Suppressor macrophage (primary cell): ENCODE measurements around the gene ZER1.

Source experiments
- DNase-seq, 4 experiments: peaks; one replicate each; pipeline ENCODE4 v3.0.0-alpha.2; 2020 to 2022

The ZER1 gene

DNA sequence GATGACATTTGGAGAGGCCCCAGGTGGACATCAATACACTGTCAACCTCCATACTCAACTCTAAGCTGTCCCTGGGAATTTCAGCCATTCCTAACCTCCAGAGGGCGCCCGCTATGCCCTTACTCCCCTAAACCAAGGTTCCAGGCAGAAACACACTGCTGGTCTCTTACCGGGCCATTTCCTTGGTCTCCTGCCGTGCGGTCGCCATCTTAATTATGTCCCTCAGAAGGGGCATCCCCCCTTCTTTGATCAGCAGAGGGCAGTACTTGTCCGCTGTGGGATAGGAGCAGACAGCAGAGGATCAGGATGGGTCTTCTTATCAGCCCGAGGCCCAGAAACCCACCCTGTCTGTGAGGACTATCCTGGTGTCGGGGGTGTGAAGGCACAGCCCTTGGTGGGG lies 38.5 kb downstream of the ZER1 start:
- DNase-seq = peak; percentile 76 to 81 (median 78)

DNA sequence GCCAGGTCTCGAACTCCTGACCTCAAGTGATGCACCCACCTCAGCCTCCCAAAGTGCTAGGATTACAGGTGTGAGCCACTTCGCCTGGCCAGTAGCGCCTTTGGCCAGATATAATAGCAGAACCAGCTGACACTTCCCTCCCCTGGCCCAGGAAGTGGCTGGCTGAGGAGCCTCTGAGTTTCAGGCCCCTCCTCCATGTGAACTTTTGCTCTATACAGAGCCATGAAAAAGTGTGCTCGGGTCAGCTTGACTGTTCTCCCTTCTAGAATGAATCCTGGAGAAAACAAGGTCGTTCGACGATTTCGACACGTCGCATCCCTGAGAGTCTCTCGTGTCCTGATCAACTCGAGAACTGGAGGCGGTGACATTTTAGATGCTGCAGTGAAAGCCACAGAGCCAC lies 39.2 kb downstream of the ZER1 start:
- DNase-seq = no peak

DNA sequence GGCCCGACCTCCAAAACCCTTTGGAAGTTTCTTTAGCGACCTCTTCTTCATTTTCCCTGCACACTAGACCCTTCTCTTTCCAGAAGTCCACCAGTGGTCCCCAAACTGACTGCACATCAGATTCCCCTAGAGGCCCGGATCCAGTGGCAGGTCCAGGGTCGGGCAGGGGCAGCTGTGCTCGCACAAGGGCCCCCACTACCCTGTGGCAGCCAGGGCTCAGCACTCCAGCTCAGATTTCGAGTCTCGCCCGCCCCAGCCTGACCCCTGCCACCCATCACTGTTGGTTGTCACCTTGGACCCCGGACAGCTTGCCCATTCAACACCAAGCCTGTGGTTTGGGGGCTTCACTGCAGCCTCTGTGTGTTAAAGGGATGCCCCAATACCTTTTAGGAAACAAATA lies 40.0 kb downstream of the ZER1 start:
- DNase-seq = no peak

DNA sequence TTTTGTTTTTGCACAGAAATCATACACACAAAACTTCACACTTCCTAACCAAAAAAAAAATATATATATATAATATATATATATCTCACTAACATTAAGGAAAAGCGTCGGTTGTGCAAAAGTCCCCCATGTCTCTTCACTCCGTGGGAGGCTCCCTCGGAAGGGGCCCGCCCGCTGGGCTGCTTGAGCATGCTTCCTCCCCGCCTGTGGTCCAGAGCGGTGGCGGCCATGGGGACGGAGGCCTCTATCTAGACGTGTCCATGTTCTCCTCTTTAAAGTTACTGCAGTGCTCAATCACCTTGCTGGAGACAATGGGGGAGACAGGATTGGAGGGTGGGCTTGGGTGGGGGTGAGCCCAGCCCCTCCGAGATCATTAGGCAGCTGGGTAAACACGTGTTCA lies 40.6 kb downstream of the ZER1 start:
- no peak for DNase-seq

DNA sequence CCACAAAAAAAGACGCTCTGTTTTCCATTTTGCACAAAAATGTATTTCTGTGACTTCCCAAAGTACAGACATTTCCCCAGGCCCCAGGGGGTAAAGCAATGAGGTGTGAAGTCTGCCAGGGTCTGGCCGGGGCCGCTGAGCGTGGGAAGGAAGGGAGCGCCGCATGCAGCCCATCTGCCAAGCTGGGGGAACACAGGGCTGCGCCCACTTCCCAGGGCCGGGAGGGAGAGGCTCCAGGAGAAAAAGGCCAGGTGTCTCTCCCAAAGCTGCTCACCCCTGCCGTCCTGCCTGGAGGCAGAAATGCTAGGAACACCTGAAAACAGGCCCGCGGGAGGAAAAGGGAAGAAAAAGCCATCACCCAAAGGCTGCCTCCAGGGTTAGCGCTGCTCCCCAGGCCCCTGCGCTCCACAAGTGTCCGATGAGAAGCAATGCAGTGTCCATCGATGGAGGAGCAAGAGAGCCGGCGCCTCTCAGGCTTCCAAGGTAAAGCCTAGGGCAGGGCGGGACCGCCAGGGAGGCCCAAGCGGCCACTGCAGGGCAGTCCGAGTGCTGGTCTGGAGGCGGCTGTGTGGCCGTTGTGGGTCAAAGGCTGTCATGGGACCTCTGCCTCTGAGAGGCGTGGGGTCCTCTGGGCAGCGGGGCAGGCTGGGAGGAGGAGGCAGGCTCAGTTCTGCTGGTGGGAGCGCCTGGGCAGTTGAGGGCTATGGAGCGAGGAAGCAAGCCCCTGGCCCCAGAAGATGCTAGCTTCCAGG lies 41.8 kb downstream of the ZER1 start:
- no peak for DNase-seq

DNA sequence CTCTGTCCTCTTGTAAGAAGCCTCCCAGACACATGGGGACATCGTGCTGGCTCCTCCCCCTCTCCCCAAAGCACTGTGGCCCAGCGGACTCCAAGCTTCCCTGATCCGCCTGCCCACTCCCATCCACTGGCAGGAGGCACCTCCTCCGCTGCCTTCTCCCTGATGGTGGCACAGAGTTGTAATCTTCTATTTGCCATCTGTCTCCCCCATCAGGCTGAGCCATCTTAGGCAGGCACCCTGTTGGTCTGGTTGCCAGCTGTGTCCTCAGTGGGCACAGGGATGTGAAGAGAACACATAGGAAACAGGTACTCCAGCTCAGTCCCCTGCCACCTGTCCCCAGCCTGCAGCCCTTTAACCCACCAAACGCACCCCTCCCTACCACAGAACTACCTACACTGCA lies 42.4 kb downstream of the ZER1 start:
- no peak for DNase-seq

DNA sequence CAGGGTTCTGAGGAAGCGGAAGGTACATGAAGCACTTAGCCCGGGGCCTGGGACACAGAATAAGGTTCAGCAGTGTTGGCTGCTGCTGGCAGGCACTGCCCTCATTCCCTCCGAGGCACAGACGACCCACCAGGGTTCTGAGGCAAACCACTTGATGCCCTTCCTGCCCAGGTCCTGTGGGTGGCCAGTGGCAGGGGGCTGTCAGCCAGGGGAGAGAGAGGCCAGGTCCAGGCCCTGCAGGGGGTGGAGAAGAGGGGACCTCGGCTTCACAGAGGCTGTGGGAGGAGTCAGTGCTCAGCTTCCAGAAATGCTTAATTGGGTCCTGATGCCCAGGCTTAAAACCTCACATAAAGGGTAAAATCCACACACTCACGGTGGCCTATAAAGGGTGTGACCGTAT lies 43.4 kb downstream of the ZER1 start:
- no peak for DNase-seq

DNA sequence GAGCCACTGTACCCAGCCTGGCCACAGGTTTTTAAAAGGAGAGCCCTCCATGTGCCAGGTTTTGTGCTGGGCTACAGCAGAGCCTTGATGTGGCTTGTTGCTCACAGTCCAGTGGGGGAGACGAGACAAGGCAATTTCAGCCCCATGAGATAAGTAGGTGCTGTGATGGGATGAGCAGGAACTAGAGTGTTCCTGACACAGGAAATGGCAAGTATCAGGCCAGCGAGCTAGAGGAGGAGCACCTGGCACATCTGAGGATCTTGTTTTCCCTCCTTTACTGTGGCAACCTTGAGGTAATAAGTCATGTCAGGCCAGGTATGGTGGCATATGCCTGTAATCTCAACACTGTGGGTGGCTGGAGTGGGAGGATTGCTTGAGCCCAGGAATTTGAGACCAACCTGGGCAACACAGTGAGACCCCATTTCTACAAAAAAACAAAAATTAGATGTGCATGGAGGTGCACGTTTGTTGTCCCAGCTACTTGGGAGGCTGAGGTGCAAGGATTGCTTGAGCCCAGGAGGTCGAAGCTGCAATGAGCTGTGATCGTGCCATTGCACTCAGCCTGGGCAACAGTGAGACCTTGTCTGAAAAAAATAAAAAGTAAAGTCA lies 44.0 kb downstream of the ZER1 start:
- no peak for DNase-seq

DNA sequence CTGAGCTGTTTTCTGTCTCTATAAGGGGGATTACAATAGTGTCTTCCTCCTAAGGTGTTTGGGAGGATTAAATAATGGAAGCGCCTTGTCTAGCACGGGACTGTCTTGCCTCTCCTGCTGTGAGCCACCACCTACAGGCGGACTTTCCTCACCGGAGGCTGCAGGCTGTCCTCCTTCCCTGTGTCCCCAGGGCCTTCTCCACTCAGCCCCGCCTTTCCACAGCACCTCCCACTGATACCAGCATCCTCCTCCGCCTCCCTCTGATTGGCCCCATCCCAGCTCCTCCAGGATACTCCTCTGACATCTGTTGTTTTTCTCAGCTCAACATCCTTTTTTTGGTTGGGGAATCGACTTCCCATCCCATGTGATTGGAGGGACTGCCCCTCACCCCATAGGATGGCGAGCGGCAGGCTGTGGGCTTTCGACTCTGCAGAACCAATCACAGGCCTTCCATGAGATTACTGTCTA lies 46.9 kb downstream of the ZER1 start:
- peak; percentile 72 to 85 (median 82) for DNase-seq

DNA sequence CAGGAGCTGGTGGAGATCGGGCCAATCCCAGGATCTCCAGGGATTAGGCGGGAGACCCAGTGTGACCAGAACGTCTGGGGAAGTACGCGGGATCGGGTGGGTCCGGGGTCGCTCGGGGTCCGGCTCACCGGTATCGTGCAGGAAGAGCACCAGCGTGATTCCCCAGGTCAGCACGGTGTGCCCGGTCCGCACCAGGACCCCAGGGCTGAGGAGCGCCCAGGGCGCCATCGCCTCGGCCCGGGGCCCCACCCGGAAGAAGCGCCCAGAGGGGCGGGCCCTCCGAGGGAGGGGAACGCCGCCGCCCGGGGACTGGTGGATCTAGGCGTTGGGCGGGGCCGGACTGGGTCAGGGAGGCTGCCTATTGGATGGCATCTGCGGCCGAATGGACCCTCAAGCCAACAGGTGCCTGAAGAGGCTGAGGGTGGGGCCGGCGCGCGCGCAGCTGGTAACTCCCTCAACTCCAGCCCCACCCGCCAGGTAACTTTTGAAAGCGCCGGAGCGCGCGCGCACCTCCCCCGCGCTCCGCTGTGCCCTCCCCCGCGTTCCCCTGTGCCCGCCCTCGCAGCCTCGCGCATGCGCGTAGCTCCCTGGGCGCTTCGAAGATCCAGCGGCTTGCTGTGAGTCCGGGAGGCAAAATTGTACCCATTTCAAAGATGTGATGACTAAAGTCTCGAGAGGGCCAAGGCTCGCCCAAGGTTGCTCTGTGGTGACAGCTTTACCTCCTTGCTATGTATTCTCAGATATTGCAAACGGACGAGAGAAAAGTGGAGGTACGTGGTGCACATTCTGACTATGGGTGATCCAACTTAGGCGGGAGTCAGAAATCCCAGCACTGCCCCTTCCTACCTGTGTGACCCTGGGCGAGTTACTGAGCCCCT lies 47.6 kb downstream of the ZER1 start, which contains the start of gene ZDHHC12:
ZDHHC12 (minus strand) TSS at position 262 of the 878 bp plus-strand sequence; CDS start at position 228, 34 bp downstream.
- peak; percentile 98 to 99 (median 99) for DNase-seq

DNA sequence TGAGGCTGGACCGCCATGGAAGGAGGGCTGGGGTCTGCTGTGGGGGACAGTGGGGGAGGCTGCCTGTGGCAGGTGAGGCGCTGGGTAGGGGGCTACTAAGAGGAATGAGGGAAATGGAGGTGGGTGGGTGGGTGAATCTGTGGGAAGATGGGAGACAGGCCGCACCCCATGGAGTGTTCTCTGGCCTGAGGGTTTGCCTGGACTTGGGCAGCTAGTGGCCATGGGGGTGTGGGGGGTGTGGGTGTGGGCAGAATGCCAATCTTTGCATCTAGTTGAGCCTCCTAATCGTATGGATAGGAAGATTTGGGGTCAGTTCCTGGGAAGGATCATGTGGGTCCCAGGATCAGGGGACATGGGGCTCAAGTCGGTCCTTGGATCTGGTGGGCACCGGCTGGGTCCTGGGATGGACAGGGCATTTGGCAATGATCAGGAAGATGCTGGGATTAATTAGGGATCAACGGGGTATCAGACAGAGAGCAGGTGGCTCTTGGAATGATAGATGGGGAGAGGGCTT lies 48.3 kb downstream of the ZER1 start:
- peak in 2 of 4 experiments; percentile 2 to 13 for DNase-seq

DNA sequence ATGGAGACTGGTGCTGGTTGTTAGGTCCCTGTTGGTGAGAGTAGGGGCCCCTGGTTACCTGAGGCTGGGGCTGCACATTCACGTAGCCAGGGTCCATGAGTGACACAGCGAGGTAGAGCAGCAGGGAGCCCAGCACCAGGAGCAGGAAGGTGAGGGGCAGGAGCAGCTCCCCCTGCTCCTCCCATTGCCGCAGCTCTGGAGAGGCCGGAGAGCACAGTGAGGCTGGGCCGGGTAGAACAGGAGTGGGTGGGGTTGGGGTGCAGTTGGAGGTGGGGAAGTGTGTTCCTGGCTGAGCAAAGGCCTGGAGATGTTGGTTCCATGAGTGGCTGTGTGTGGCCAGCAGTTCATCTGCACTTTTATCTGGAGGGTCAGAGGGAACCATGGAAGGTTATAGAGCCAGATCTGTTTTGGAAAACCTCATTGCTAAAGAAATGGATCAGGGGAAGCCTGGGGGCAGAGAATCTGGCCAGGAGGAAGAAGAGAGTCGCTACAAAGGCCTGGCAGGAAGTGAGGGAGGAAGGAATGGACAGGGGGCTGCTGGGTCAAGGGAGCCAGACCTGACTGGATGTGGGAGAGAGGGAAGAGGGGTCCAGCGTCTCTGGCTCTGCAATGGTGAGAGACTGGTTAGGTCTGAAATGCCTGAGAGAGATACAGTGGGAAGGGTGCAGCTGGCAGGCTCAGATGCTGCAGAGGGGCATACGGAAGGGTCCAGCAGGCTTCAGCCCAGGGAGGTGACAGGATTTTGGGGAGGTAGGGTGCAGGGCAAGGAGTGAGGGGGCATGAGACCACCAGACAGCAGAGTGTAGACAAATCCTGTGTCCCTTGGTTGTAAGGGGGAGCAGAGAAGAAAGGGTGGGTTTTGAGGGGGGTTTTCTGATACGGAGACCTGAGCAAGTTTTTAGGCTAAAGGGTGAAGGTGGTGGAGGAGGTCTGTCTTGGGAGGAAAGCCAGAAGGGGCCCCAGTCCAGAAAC lies 49.1 kb downstream of the ZER1 start:
- DNase-seq = no peak

DNA sequence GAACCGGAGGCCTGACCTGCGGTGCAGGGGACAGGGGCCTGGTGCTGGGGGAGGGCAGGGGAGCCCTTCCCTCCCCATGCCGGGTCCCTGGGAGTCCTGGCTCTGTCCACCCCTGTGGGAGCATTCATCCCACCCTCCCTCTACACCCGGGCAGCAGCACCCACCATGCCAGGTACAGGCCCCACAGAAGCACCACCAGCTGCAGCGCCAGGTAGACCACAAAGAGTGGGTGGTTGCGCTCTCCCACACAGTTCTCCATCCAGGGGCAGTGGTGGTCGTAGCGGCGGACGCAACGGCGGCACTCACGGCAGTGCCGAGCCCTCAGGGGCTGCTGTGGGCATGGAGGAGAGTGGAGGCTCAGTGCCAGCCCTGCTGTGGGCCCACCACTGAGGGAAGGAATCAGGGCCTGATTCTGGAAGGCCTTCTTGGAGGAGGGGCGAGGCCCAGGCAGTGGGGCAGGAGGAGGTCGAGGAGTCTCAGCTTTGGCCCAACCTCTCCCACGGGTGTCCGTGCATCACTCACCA lies 50.2 kb downstream of the ZER1 start:
- no peak for DNase-seq

DNA sequence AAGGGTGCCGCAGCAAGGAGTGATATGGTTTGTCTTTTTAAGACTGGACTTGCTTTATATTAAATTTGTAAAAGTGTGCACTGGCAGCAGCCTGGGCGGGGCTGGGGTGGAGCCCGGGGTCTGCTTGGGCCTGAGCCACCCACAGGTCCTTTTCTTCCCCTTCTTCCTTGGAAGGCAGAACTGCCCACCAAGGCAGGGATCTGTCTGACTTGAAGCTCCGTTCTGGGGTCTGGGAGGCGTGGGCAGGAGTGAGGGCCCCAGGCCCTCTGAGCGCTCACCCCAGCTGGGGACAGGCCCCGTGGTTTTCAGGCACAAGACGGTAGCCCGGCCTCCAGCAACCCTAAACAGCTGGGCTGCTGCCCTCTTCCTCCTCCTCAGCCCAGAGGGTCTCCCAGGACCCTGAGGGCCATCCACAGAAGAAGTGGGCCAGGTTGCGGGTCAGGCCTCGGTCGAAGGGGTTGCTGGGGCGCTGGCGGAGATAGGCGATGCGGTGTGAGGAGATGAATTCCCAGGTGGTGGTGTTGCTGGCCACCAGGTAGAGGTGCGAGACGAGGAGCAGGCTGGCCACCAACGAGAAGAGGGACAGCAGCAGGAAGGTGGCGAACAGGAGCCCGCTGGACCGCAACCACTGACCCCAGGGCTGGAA lies 50.8 kb downstream of the ZER1 start:
- DNase-seq = no peak

DNA sequence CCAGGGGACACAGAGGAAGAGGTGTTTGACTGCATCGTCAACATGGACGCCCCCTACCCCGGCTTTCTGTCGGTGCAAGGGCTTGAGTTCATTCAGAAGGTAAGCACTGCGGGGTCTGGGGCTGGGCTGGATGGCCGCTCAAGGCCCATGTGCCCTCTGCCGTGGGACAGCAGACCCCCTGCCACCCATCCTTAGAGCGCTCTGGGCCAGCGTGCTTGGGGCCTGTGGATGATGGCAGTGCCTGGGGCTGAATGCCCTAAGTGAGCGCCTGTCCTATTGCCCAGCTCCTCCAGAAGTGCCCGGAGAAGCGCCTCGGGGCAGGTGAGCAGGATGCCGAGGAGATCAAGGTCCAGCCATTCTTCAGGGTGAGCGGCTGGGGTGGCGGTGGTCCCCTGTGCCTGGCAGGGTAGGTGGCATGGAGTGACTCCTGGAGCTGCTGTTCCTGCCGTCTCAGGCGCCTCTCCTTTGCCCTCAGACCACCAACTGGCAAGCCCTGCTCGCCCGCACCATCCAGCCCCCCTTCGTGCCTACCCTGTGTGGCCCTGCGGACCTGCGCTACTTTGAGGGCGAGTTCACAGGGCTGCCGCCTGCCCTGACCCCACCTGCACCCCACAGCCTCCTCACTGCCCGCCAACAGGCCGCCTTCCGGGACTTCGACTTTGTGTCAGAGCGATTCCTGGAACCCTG lies 51.7 kb downstream of the ZER1 start:
- DNase-seq = no peak

DNA sequence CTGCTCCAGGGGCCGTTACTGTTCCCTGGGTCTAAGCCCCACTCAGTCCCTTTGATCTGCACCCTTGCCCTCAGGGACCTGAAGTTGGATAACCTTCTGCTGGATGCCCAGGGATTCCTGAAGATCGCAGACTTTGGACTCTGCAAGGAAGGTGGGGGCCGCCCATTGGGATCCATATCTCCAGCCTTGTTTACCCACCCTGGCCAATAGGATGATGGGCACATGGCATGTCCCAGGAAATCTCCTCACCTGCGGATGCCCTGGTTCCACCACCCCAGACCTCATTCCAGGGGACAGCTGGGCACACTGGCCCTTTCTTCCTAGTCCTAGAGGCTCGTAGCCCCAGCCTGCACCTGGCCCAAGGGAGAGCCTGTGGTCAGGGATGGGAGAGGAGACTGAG lies 53.3 kb downstream of the ZER1 start:
- DNase-seq = no peak

DNA sequence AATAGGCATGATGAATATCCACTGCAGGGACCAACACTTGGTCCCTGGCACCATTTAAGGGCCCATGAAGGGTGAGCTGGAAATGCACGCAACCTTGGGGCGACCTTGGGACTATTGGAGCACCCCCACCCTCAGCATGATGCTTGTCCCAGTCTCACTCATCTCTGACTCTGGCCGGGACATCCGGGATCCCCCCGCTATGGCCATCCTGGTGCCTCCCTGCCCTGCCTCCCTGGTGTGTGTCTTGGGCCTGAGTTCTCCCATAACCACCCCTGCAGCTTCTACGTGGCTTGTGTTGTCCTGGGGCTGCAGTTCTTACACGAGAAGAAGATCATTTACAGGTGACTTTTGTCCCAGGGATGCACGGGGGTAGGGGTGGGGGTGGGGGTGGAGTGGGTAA lies 53.7 kb downstream of the ZER1 start:
- no peak for DNase-seq

DNA sequence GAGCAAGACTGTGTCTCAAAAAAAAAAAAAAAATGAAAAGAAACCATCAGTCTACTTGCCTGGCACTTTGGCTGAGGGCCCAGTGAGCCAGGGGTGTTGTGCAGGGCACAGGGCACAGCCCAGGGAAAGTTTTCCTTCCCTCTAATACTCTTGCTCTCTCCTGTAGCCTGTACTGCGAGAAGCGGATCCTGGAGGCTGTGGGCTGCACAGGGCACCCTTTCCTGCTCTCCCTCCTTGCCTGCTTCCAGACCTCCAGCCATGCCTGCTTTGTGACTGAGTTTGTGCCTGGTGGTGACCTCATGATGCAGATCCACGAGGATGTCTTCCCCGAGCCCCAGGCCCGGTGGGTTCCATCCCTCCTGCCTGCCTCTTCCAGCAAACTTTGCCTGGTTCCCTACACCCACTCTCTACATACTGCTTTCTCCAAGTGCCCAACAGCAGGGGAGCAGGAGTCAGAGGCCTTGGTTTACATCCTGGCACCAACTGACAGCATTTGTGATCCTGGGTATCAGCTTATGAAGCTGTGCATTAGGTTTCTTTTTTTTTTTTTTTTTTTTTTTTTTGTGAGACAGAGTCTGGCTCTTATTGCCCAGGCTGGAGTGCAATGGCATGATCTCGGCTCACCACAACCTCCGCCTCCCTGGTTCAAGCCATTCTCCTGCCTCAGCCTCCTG lies 55.0 kb downstream of the ZER1 start:
- DNase-seq = no peak

DNA sequence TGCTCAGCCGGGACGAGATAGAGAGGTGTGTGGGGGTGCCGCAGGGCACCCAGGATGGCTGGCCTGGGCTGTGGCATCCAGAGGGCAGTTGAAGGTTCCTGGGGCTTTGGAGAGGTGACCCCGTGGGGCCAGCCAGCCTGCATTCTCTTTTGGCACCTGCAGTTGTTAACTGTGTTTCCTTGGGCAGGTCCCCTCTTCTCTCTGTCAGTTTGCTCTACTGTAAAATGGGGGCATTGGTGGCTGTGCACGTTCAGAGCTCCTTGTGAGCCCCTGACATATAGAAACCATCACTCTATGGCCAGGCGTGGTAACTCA lies 56.3 kb downstream of the ZER1 start:
- DNase-seq = no peak
